ENCODE results near the gene ADRM1.

DNA sequence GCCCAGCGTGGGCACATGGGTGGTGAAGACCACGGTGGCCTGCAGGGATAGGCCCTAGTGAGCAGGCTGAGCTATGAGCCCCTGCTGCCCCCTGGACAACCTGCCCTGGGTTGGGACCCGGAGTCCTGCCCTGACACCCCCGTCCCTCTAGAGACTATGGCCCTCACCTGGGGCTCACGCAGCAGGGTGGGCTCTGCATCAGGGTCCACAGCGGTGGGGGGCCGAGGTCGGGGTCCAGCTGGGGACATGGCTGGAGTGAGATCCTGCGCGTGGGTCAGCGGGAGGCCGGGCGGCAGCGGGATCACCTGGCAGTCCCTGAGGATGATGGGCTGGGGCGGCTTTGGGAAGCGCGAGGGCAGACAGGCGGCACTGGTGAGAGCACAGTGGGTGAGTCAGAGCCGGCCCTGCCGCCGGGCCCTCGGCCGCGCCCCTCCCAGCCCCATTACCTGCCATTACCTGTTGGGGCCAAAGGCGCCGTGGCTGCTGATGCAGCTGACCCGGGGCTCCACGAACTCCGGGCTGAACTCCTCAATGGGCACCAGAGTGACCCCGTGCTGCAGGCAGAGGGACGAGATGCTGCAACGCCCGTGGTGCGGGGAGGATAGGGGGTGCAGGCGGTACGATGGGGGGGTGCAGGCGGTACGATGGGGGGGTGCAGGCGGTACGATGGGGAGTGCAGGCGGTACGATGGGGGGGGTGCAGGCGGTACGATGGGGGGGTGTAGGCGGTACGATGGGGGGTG is 27.9 kb downstream of the ADRM1 start:
- TF ChIP-seq, protein P1, sequence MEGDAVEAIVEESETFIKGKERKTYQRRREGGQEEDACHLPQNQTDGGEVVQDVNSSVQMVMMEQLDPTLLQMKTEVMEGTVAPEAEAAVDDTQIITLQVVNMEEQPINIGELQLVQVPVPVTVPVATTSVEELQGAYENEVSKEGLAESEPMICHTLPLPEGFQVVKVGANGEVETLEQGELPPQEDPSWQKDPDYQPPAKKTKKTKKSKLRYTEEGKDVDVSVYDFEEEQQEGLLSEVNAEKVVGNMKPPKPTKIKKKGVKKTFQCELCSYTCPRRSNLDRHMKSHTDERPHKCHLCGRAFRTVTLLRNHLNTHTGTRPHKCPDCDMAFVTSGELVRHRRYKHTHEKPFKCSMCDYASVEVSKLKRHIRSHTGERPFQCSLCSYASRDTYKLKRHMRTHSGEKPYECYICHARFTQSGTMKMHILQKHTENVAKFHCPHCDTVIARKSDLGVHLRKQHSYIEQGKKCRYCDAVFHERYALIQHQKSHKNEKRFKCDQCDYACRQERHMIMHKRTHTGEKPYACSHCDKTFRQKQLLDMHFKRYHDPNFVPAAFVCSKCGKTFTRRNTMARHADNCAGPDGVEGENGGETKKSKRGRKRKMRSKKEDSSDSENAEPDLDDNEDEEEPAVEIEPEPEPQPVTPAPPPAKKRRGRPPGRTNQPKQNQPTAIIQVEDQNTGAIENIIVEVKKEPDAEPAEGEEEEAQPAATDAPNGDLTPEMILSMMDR (conservative IDR thresholded peaks at IDR 0.05): no peak
- TF ChIP-seq EZH2 (IDR thresholded peaks at IDR 0.05; ENCODE audit: low read depth): no peak

Measured in PC-9 (cell line).